Measurements from ENCODE around the gene SPDYE1. TPM values are rescaled to one million over a fixed set of nuclear protein-coding genes. Genes with fewer than 3 reads are reported as not detected.
"Not testable (repeated sequence)": the region's sequence is repeated elsewhere in the genome, so short reads cannot be mapped to it uniquely, and the experiment has no call there.

Gene SPDYE1
- total RNA-seq, 1 donor from 2014 or later = 0.13 TPM

- DNase-seq (ENCODE audit: low spot score); intact Hi-C loops (cut with DNase I): not testable (repeated sequence)
Observed at GRCh38 chr7:43990011-43990585, 7.6 kb upstream of the SPDYE1 start.

- intact Hi-C loops (cut with DNase I) = not testable (repeated sequence)
Observed at GRCh38 chr7:43990829-43991228, 6.9 kb upstream of the SPDYE1 start.

GRCh38 chr7:43992896-43993295 is 4.8 kb upstream of the SPDYE1 start:
- DNase-seq (ENCODE audit: low spot score); intact Hi-C loops (cut with DNase I): not testable (repeated sequence)

More at GRCh38 chr7:43990829-43991228, 6.9 kb upstream of the SPDYE1 start:
- not testable (repeated sequence) for DNase-seq (ENCODE audit: low spot score)

DNA sequence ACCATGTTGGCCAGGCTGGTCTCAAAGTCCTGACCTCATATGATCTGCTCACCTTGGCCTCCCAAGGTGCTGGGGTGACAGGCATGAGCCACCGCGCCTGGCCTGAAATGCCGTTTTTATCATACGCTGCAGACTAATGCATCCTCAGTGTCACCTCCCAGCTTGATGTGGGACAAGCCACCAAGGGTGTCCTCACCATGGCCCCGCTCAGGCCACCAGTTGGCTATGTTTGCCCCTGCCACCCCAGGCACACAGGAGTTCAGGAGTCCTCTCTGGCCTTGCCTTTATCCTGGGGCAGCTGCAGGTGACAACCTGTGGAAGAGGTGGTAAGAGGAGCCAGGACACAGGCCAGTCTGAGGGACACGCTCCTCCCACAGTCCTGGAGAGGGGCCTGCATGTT is 3.0 kb upstream of the SPDYE1 start:
- intact Hi-C loops (cut with DNase I) = not testable (repeated sequence)

GRCh38 chr7:44012081-44012480 is 14.4 kb downstream of the SPDYE1 start:
- intact Hi-C loops (cut with DNase I); DNase-seq (ENCODE audit: low spot score): not testable (repeated sequence)

More for the DNA sequence above, 3.0 kb upstream of the SPDYE1 start:
- DNase-seq (ENCODE audit: low spot score) = not testable (repeated sequence)

- intact Hi-C loops (cut with DNase I); DNase-seq (ENCODE audit: low spot score): not testable (repeated sequence)
Observed at GRCh38 chr7:44015090-44015489, 17.4 kb downstream of the SPDYE1 start.

GRCh38 chr7:44018857-44019807 is 21.4 kb downstream of the SPDYE1 start:
- DNase-seq (ENCODE audit: low spot score) = peak; percentile 99
- intact Hi-C loops (cut with DNase I) = not testable (repeated sequence)

DNA sequence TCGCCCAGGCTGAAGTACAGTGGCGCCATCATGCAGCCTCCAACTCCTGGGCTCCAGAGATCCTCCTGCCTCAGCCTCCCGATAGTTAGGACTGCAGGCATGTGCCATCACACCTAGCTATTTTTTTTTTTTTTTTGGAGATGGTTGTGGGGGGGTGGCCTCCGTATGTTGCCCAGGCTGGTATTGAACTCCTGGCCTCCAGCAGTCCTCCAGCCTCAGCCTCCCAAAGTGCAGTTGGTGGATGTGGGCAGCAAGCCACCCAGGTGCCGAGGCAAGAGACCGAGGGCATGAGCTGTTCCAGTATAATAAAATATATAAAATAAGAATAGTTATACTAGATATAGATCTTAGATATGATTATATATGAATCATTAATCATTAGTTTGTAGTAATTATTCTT is 22.1 kb downstream of the SPDYE1 start:
- DNase-seq (ENCODE audit: low spot score) = not testable (repeated sequence)
- intact Hi-C loops (cut with DNase I) = loop anchor here (5.0 kb wide), 1 partner anchor 177 kb away; no protein-coding TSS in a partner anchor

DNA sequence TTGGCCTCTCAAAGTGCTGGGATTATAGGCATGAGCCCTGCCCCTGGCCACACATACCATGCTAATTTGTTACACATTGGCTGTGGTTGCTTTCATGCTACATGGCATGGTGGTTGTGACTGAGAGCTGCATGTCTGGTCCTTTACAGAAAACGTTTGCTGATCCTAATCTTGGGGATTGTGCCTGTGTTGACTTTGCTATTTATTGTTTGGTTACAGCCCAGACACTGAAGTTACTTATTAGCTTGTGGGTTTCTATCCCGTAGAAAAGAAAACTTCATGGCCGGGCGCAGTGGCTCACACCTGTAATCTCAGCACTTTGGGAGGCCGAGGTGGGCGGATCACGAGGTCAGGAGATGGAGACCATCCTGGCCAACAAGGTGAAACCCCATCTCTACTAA is 24.4 kb downstream of the SPDYE1 start:
- not testable (repeated sequence) for DNase-seq (ENCODE audit: low spot score)
- intact Hi-C loops (cut with DNase I) = loop anchor here (5.0 kb wide), 1 partner anchor 175 kb away; no protein-coding TSS in a partner anchor

DNA sequence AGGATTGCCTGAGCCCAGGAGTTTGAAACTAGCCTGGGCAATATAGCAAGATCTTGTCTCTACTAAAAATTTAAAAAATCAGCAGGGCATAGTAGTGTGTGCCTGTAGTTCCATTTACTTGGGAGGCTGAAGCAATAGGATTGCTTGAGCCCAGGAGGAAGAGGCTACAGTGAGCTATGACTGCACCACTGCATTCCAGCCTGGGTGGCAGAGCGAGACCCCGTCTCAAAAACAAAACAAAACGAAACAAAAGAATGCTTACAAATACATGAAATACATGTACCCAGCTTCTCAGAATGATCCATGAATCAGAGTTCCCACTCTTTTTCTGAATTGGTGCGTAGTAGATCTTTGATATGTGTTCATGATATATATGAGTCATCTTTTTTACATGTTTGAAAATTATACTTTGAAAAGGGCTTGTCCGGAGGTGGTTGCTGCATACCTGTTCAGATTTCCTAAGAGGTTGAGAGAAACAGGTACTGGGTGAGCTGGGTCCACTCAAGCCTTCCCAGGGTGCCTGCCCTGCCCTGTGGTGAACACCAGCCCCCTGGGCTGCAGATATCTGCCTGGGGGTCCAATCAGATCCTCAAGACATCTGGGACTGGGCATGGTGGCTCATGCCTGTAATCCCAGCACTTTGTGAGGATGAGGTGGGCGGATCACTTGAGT is 25.2 kb downstream of the SPDYE1 start:
- DNase-seq (ENCODE audit: low spot score) = not testable (repeated sequence)

GRCh38 chr7:44029433-44029832 is 31.7 kb downstream of the SPDYE1 start:
- intact Hi-C loops (cut with DNase I) = not testable (repeated sequence)

More for the DNA sequence above, 25.2 kb downstream of the SPDYE1 start:
- intact Hi-C loops (cut with DNase I) = loop anchor here (5.0 kb wide), 1 partner anchor 174 kb away; no protein-coding TSS in a partner anchor

GRCh38 chr7:44030029-44030428 is 32.3 kb downstream of the SPDYE1 start:
- intact Hi-C loops (cut with DNase I); DNase-seq (ENCODE audit: low spot score): not testable (repeated sequence)

More at GRCh38 chr7:44029433-44029832, 31.7 kb downstream of the SPDYE1 start:
- DNase-seq (ENCODE audit: low spot score) = not testable (repeated sequence)

DNA sequence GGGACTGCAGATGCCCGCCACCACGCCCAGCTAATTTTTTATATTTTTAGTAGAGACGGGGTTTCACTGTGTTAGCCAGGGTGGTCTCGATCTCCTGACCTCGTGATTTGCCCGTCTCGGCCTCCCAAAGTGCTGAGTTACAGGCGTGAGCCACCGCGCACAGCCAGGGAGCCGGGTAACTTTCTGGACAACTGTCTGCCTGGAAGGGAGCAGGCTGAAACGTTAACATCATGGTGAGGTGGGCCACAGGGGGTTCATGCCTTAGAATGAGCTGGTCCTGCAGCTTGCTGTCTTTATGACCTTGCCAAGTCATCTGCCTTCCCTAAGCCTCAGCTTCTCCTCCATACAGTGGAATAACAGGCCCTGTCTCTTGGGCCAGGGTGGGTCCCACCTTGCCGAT is 33.6 kb downstream of the SPDYE1 start:
- peak; percentile 20 for DNase-seq (ENCODE audit: low spot score)
- intact Hi-C loops (cut with DNase I) = not testable (repeated sequence)

GRCh38 chr7:44032031-44032430 is 34.3 kb downstream of the SPDYE1 start:
- DNase-seq (ENCODE audit: low spot score) = peak; percentile 68

DNA sequence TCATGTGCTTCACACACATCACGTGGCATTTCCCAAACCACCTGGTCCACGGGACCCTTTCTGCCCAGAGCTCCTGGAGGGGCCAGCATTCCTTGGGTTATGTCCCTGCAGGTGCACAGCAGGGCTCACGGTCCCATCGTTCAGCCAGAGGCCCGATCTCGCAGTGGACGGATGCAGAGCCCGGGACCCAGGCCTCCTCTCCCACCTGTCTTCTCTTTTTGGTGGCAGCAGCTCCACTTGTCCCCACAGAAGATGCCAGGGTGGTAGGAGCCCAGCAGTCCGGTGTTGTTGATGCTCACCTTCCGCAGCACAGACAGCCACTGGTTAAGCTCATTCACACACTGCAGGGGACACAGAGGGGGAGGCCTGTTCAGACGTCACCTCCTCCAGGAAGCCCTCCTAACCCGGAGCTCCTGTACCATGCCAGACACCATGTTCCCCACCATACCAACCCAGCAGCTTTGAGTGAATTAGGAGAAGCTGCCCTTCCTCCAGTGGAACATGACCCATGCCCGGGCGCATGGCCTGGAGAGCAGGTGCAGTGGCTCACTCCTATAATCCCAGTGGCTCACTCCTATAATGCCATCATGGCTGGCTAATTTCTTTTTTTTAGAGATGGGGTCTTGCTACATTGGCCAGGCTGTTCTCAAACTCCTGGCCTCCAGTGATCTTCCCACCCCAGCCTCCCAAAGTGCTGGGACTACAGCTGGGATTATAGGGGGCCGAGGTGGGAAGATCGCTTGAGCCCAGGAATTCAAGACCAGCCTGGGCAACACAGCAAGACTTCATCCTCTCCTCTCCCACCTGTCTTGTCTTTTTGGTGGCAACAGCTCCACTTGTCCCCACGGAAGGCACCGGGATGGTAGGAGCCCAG is 36.5 kb downstream of the SPDYE1 start:
- intact Hi-C loops (cut with DNase I) = not testable (repeated sequence)

More at GRCh38 chr7:44032031-44032430, 34.3 kb downstream of the SPDYE1 start:
- intact Hi-C loops (cut with DNase I) = not testable (repeated sequence)

DNA sequence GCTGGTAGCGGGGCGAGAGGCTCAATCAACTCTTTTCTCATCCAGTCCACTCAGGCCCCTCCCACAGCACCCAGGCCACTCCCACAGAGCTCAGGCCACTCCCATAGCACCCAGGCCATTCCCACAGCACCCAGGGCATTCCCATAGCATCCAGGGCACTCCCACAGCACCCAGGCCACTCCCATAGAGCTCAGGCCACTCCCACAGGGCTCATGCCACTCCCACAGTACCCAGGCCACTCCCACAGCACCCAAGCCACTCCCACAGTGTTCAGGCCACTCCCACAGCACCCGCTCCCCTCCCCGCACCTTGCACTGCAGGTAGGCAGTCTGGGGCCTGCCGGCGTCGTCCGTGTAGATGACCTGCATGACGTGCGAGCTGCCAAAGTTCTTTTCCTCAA is 38.7 kb downstream of the SPDYE1 start:
- peak; percentile 49 for DNase-seq (ENCODE audit: low spot score)
- intact Hi-C loops (cut with DNase I) = not testable (repeated sequence)

More for the DNA sequence above, 36.5 kb downstream of the SPDYE1 start:
- DNase-seq (ENCODE audit: low spot score) = not testable (repeated sequence)

DNA sequence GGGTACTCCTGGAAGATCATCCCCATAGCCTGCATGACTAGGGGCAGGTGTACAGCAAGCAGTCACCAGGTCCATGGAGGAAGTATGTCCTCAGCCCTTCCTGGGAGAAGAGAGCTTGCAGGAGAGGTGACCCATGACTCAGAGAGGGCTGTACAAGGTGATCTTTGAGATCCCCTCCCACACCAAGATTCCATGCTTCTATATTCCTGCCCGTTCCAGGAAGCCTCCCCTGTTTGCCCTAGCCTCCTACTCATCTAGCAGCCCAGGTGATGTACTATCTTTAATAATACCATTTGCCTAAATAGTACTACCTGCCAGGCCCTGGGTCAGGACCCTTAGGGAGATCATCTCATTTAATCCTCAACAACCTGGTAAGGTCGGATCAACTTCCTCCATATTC is 40.3 kb downstream of the SPDYE1 start:
- DNase-seq (ENCODE audit: low spot score) = peak; percentile 62
- intact Hi-C loops (cut with DNase I) = not testable (repeated sequence)

GRCh38 chr7:44038553-44038952 is 40.9 kb downstream of the SPDYE1 start:
- intact Hi-C loops (cut with DNase I); DNase-seq (ENCODE audit: low spot score): not testable (repeated sequence)
